ENCODE data around the gene KLK8. TPM values are rescaled to one million over a fixed set of nuclear protein-coding genes. Genes with fewer than 3 reads are reported as not detected.

The KLK8 gene
- total and polyA plus RNA-seq, 2 experiments from 2014 or later: not detected

DNA sequence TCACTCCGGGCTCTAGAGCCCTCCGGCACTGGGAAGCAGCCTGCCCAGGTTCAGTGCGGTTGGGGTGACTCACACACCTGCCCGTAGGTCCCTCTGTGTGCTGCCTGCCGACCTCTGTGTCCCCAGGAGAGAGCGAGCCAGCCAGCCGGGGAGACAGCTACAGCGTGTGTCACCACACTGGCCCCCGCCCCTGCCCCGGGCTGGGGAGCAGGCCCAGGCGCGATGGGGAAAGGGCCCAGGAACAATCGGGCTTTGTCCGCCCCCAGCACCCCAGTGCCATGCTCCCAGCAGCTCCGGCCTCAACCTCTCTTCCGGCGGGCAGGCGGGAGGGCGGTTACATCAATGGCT is 32.0 kb downstream of the KLK8 start, which contains the start of gene KLK6:
TSS of gene KLK6 (minus strand) at position 179 of the 348 bp plus-strand sequence. CDS start 1,487 bp downstream, outside the sequence.
- no peaks in the 10 kb centered on the region for H4K20me1 ChIP-seq (ENCODE audit: insufficient read depth)
- H3K4me3 ChIP-seq: no peak within 1 kb of the TSS
- H3K9me2 ChIP-seq (ENCODE audit: insufficient read depth): no peaks in the 10 kb centered on the region
- 33 to 60% methylated on average over 11 to 12 of the region's 19 CpGs for WGBS, 2 experiments (ENCODE audit: low coverage in 1 of 2, low lambda C conversion rate in 2 of 2, missing lambda C conversion rate in 2 of 2)
- TF ChIP-seq EZH2 (IDR thresholded peaks at IDR 0.05; ENCODE audit: insufficient read depth, poor library complexity, severe bottlenecking): no peak
- no peak for TF ChIP-seq EZH2phosphoT487 (IDR thresholded peaks at IDR 0.05; ENCODE audit: insufficient read depth, low read depth)
- DNase-seq: no peak
- no peak within 1 kb of the TSS for H3K4me2 ChIP-seq (ENCODE audit: unreplicated experiment)
- no peak within 1 kb of the TSS for H3K27ac ChIP-seq
- no peaks in the 10 kb centered on the region for H3K79me2 ChIP-seq (ENCODE audit: insufficient read depth)
- no peak within 1 kb of the TSS for H3K9ac ChIP-seq
- H3F3A ChIP-seq (ENCODE audit: insufficient read depth): no peaks in the 10 kb centered on the region
- H3K27me3 ChIP-seq (replicated peaks; ENCODE audit: insufficient read depth): no peaks in the 10 kb centered on the region
- no peaks in the 10 kb centered on the region for H3K9me3 ChIP-seq (ENCODE audit: low read depth)
- H3K36me3 ChIP-seq (ENCODE audit: low read depth): no peaks in the 10 kb centered on the region
- no peaks in the 10 kb centered on the region for H3K4me1 ChIP-seq (ENCODE audit: insufficient read depth)
- in situ Hi-C loops (cut with MboI): no loop called here
- no peak within 1 kb of the TSS for H2AFZ ChIP-seq

DNA sequence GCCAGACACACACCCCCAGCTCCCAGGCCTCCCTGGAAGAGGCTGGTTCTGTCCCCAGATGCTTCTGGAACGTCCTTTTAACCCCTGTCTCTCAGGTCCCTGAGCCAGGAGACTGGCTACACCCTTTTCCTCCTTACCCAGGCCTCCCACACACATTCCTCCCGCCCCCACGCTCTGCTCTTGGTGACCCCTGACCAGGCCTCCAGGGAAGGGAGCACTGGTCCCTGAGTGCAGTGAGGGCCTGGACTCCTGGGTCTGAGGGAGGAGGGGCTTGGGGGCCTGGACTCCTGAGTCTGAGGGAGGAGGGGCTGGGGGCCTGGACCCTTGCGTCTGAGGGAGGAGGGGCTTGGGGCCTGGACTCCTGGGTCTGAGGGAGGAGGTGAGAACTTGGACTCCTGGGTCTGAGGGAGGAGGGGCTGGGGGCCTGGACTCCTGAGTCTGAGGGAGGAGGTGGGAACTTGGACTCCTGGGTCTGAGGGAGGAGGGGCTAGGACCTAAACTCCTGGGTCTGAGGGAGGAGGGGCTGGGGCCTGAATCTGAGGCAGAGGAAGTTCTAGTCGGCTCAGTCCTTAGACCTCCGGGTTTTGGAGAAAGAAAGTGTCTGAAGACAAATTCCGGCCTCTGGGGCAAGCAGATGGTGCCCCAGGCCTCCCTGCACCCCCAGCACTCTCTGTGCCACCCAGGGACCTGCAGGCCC is 32.5 kb downstream of the KLK8 start:
- no peaks in the 10 kb centered on the region for H3K27me3 ChIP-seq (replicated peaks; ENCODE audit: insufficient read depth)
- H2AFZ ChIP-seq: no peak overlapping the region
- no peaks in the 10 kb centered on the region for H3F3A ChIP-seq (ENCODE audit: insufficient read depth)
- no peak for DNase-seq
- H3K36me3 ChIP-seq (ENCODE audit: low read depth): no peaks in the 10 kb centered on the region
- no peaks in the 10 kb centered on the region for H3K79me2 ChIP-seq (ENCODE audit: insufficient read depth)
- H3K4me1 ChIP-seq (ENCODE audit: insufficient read depth): no peaks in the 10 kb centered on the region
- H3K9me3 ChIP-seq (ENCODE audit: low read depth): no peaks in the 10 kb centered on the region
- no peak overlapping the region for H3K4me2 ChIP-seq (ENCODE audit: unreplicated experiment)
- 11 to 16% methylated on average over 4 to 7 of the region's 7 CpGs for WGBS, 2 experiments (ENCODE audit: low coverage in 1 of 2, low lambda C conversion rate in 2 of 2, missing lambda C conversion rate in 2 of 2)
- H3K4me3 ChIP-seq: no peak overlapping the region
- H3K27ac ChIP-seq: no peak overlapping the region
- no peaks in the 10 kb centered on the region for H3K9me2 ChIP-seq (ENCODE audit: insufficient read depth)
- no peaks in the 10 kb centered on the region for H4K20me1 ChIP-seq (ENCODE audit: insufficient read depth)
- in situ Hi-C loops (cut with MboI): no loop called here
- no peak overlapping the region for H3K9ac ChIP-seq
- no peak for TF ChIP-seq EZH2phosphoT487 (IDR thresholded peaks at IDR 0.05; ENCODE audit: insufficient read depth, low read depth)
- TF ChIP-seq EZH2 (IDR thresholded peaks at IDR 0.05; ENCODE audit: insufficient read depth, poor library complexity, severe bottlenecking): no peak

DNA sequence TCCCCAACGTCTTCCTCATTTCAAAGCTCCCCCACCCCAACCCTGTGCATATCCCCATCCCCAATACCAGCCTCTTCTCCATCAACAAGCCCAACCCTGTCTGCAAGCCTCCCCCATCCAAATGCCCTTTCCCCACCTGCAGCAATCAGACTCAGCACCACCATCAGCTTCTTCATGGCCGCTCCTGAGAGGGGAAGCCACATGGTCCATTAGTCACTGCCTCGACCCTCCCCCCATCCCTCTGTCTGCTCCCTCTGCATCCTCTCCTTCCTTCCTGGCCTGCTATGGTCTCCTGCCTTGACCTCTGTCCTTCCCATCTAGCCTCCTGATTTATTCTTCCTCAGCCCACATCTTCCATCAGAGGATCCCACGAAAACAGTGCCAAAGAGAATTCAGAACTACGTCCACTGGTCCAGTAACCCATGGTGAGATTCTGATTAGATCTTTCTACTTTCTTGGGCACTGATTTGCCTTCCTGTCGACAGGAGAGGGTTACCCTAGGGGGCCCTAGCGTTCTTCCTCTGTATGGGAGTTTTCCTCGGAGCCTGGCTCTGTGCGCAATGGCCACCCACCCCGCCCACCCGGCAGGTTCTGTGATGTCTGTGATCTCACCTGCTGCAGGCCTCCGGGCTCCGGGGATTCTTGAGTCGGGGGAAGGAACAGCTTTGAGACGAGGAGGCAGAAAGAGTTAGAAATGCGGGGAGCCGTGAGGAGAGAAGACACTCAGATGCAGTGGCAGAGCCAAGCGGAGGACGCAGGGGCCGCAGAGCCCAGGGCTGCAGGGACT is 33.3 kb downstream of the KLK8 start:
- Histone ChIP-seq H3K27ac (no peak overlapping the region), H3K9me2 (ENCODE audit: insufficient read depth) (no peaks in the 10 kb centered on the region), H3F3A (ENCODE audit: insufficient read depth) (no peaks in the 10 kb centered on the region), H3K4me3 (no peak overlapping the region), H2AFZ (no peak overlapping the region), H3K9me3 (ENCODE audit: low read depth) (no peaks in the 10 kb centered on the region), H3K79me2 (ENCODE audit: insufficient read depth) (no peaks in the 10 kb centered on the region), H3K36me3 (ENCODE audit: low read depth) (no peaks in the 10 kb centered on the region), H4K20me1 (ENCODE audit: insufficient read depth) (no peaks in the 10 kb centered on the region), H3K9ac (no peak overlapping the region), H3K27me3 (replicated peaks; ENCODE audit: insufficient read depth) (no peaks in the 10 kb centered on the region), H3K4me1 (ENCODE audit: insufficient read depth) (no peaks in the 10 kb centered on the region), H3K4me2 (ENCODE audit: unreplicated experiment) (no peak overlapping the region)
- in situ Hi-C loops (cut with MboI): no loop called here
- no peak for TF ChIP-seq EZH2phosphoT487 (IDR thresholded peaks at IDR 0.05; ENCODE audit: insufficient read depth, low read depth)
- TF ChIP-seq EZH2 (IDR thresholded peaks at IDR 0.05; ENCODE audit: insufficient read depth, poor library complexity, severe bottlenecking): no peak
- no peak for DNase-seq
- WGBS, 2 experiments (ENCODE audit: low coverage in 1 of 2, low lambda C conversion rate in 2 of 2, missing lambda C conversion rate in 2 of 2): 10 to 16% methylated on average over 19 to 20 of the region's 20 CpGs

DNA sequence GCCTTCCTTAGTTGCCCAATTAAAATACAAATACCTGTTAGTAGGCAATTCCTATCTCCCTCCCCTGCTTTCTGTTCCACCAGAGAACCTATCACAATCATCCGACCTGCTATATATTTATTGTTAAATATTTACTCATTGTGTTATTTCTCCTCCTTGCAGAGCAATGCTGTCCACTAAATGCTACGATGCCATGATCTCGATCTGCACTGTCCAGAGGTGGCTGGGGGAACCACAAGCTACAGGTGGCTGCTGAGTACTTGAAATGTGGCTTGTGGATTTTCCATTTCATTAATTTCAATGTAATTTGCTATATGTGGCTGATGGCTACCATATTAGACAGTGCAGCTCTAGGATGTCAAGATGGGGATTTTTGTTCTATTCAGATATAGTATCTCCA is 37.1 kb downstream of the KLK8 start:
- Histone ChIP-seq H3K79me2 (ENCODE audit: insufficient read depth) (no peaks in the 10 kb centered on the region), H3K4me1 (ENCODE audit: insufficient read depth) (no peaks in the 10 kb centered on the region), H3K9me3 (ENCODE audit: low read depth) (no peaks in the 10 kb centered on the region), H2AFZ (no peak overlapping the region), H3K27ac (no peak overlapping the region), H4K20me1 (ENCODE audit: insufficient read depth) (no peaks in the 10 kb centered on the region), H3K27me3 (replicated peaks; ENCODE audit: insufficient read depth) (no peaks in the 10 kb centered on the region), H3K4me3 (no peak overlapping the region), H3K9ac (no peak overlapping the region), H3K9me2 (ENCODE audit: insufficient read depth) (no peaks in the 10 kb centered on the region), H3F3A (ENCODE audit: insufficient read depth) (no peaks in the 10 kb centered on the region), H3K4me2 (ENCODE audit: unreplicated experiment) (no peak overlapping the region), H3K36me3 (ENCODE audit: low read depth) (no peaks in the 10 kb centered on the region)
- in situ Hi-C loops (cut with MboI): no loop called here
- WGBS, 2 experiments (ENCODE audit: low coverage in 1 of 2, low lambda C conversion rate in 2 of 2, missing lambda C conversion rate in 2 of 2): 24 to 30% methylated on average over 3 of the region's 3 CpGs
- DNase-seq: no peak
- TF ChIP-seq EZH2 (IDR thresholded peaks at IDR 0.05; ENCODE audit: insufficient read depth, poor library complexity, severe bottlenecking) (no peak), EZH2phosphoT487 (IDR thresholded peaks at IDR 0.05; ENCODE audit: insufficient read depth, low read depth) (no peak)

All from GM23248 (cell line).